Erythroblast (primary cell): ENCODE data around the gene MED13L.

Experiments used
- GATA1 ChIP-seq: IDR thresholded peaks from 2 replicates; pipeline ENCODE4 v1.6.1; 2011; ENCODE audit warnings: low read depth, mild to moderate bottlenecking, control low read depth, low read length, moderate library complexity
- POLR2A ChIP-seq: IDR thresholded peaks from 2 replicates; pipeline ENCODE4 v1.6.1; 2011; ENCODE audit warnings: mild to moderate bottlenecking, low read length

- no peak for TF ChIP-seq POLR2A
- no peak for TF ChIP-seq GATA1
Observed at GRCh38 chr12:115932066-115932465, 345.4 kb downstream of the MED13L start.
